HG03354 (cell line): ENCODE data around the gene NKX3-2.

Experiments used
- ATAC-seq: cut with Tn5 transposase; IDR thresholded peaks from one replicate; pipeline ENCODE4 v1.9.1; 2021; ENCODE audit warnings: mild to moderate bottlenecking; ENCODE audit not compliant: unreplicated experiment, poor library complexity, severe bottlenecking

NKX3-2 gene

DNA sequence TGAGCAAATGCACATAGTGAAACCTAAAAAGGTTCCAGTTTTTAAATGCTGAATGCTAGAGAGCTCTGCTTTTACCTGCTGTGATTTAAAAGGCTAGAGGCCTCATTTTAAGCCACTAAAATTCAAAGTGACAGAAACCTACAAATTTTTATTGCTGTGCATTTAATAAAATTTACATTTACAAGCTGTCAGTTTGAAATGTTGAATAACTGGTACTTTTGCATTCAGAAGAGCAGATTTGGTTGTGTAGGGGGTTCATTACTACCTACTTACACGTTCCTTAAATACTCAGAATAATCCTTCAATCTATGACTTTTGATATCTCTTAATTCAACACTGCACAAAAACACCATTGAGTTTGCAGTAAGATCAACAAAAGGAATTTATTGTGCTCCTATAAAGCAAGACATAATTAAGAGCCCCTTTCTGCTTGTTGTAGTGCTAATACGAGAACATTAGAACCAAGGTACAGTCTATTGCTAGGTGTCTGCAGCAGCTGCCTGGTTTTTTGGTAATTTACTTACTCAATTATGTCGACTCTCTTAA is 27.9 kb downstream of the NKX3-2 start:
- ATAC-seq, result no peak

DNA sequence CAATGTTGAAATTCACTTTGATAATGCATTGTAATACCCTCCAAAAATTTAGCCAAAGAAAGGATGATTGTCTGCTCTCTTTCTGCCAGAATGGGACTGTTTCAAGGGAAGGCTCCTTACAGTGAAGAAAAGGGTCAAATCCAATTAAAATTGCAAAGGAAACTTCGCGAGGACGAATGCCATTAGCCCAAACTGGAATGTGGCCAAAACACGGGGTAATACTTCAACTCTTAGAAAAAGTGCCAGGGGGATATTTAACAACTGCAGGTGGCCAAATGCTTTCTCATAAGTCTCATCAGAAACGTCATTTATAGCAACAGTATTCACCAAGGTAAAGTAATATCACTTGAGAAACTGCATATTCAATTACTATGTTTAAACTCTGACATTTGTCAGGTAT is 29.0 kb downstream of the NKX3-2 start:
- ATAC-seq, result no peak

DNA sequence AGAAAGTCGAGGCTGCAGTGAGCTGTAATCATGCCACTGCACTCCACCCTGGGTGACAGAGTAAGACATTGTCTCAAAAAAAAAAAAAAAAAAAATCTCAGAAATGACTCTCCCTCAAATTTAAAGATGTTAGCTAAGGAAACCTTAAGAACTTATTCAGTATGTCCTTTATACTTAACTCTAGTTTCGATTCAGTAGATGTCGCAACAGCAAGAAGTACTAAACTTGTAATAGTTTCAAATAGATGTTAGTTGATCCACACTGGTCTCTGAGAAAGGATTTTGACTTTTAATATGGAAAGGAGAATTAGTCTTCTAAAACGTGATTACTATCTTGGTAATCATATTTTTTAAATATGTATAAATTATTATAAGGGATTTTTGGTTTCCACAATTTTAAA is 29.6 kb downstream of the NKX3-2 start:
- ATAC-seq, result no peak

DNA sequence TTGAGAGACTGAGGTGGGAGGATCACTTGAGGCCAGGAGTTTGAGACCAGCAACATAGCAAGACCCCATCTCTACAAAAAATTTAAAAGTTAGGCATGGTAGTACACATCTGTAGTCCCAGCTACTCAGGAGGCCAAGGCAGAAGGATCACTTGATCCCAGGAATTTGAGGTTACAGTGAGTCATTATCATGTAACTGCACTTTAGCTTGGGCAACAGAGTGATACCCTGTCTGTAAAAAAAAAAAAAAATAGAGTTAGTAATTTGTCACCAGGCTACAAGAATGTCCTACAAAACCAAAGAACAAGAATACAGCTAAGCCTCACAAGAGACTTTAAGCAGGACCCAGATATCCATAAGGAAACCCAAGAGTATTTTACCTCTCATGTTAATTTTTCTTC is 33.2 kb downstream of the NKX3-2 start:
- no peak for ATAC-seq

DNA sequence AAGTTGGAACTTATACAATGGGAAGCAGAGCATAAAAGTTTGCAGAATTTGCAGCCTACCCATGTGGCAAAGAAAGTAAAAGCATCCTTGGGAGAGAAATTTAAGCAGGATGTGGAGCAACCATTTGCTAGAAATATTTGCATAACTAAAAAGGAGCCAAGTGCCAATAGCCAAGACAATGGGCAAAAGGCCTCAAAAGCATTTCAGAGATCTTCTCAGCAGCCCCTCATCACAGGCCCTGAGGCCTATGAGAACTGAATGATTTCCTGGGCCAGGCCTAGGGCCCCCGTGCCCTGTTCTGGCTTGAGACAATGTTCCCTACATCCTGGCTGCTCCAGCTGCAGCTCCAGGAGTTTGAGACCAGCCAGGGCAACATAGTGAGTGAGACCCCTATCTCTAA is 34.9 kb downstream of the NKX3-2 start:
- no peak for ATAC-seq

DNA sequence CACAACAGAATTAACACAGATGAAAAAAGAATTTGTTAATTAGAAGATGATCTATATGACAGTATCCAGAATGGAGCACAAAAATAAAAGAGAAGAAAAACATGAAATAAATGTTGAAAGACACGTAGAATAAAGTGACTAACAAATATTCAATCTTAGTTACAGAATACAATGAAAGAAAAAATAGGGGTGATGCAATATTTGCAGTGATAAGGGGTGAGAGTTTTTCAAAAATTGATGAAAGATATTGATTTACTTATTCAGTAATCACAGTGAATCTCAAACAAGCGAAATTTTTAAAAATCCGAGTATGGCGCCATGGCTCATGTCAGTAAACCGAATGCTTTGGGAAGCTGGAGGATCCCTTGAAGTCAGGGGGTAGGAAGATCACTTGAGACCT is 39.9 kb downstream of the NKX3-2 start:
- no peak for ATAC-seq

DNA sequence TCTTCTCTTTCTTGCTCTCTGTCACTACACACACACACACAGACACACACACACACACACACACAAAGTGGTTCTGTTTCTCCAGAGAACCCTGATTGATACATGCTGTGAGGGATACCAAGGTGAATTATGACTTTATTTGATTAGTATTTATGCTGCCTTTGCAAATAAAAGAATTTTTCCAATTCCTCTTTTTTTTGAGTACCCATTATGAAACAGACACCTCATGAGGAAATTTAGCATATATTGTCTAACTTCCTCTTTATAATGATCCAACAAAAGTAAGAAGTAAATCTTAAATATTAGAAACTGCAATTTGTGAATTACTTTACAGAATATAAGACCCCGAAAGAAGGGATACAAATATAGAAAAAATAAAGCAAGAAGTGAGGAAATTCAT is 45.8 kb downstream of the NKX3-2 start:
- ATAC-seq, result no peak

DNA sequence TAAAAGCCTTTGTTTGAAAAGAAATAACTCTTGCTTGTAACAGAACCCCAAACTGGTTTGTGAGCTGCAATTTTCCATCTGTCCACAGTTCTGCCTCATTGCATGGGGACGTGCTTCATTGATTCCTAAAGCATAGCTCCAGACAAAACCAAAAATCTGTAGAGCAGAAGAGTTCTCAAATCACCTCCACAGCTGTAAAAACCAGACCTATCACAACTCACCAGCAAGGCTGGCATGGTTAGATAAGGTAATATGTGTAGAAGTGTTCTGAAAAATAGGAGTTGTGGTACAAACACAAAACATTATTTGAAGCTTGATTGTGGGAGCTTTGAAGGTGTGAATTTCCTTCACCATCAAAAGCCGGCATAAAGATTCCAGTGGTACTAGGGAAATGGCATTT is 47.7 kb downstream of the NKX3-2 start:
- no peak for ATAC-seq

DNA sequence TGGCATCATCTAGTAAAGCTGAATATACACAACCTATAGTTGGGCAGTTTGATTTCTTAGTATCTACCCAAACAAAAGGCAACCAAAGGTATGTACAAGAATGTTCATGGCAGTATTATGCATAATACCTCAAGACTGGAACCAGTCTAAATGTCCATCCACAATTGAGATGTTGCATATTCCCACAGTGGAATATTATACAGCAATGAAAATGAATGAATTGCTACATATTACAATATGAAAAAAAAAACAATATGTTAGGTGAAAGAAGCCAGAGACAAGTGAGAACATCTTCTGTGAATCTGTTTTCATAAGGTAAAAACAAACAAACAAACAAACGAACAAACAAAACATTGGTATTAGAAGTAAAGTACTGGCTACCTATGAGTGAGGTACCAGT is 48.6 kb downstream of the NKX3-2 start:
- ATAC-seq, result no peak

DNA sequence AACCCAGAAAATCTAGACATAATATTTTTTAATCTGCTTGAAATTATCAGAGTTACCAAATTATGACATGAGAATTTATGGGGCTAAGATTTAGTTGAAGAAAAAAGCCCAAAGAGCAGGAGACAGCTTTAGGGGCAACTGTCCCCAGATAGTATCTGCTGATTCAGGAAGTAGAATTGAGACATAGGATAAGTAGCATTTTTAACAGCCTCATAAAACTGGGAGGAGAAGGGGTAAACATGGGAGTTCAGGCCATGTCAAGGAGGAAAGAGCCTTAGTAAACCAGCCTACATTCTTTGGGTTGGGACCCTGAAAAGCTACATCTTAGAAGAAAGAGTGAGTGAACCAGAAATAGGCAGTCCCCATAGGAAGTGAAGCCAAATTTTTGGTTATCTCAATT is 50.5 kb downstream of the NKX3-2 start:
- ATAC-seq, result no peak

DNA sequence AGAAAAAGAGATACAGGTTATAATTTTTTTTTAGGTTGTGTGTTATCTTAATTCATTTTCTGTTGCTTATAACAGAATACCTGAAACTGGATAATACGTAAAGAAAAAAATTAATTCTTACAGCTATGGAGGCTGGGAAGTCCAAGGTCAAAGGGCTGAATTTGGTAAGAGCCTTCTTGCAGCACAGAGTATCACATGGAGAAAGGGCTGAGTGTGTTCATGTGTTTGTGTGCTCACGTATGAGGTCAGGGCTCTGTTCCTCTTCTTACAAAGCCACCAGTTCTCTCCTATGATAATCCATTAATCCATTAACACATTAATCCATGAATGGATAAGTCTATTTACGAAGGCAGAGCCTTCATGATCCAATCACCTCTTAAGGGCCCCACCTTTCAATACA is 51.6 kb downstream of the NKX3-2 start:
- no peak for ATAC-seq
